Measurements from ENCODE around the gene MRPL39. TPM values are rescaled to one million over a fixed set of nuclear protein-coding genes. Genes with fewer than 3 reads are reported as not detected.

MRPL39 gene
- total and polyA plus RNA-seq, 2 of the 4 experiments (the other 2 are of a cell fraction), result 15.2 to 20.6 TPM

GRCh38 chr21:25541042-25541441 is 66.2 kb downstream of the MRPL39 start:
- dilution Hi-C loops (cut with HindIII; ENCODE audit: low sequenced_read_pairs, unreplicated experiment), result no loop called here
- CTCF ChIA-PET, result interaction anchor here (0.6 to 1.2 kb wide), 2 partner anchors 11 to 180 kb away, joined by 3 read pairs; no protein-coding TSS in a partner anchor
- no peak overlapping the region for H3K4ac ChIP-seq (ENCODE audit: low read depth, low read length)

More at GRCh38 chr21:25541042-25541441, 66.2 kb downstream of the MRPL39 start:
- Histone ChIP-seq H3K36me3 (ENCODE audit: control insufficient read depth, insufficient read depth, low read length) (no peaks in the 10 kb centered on the region), H2BK15ac (ENCODE audit: low read depth, low read length) (no peak overlapping the region), H3K18ac (ENCODE audit: low read depth, low read length) (no peak overlapping the region), H3K56ac (ENCODE audit: extremely low read depth, insufficient read depth, low read length) (no peak overlapping the region), H2AK5ac (ENCODE audit: low read depth, low read length) (no peak overlapping the region), H3K14ac (replicated peaks; ENCODE audit: low read depth, low read length) (no peak overlapping the region), H2AK9ac (replicated peaks; ENCODE audit: low read depth, low read length, poor library complexity) (no peak overlapping the region), H3K23ac (ENCODE audit: low read depth, low read length) (no peak overlapping the region), H3K9ac (ENCODE audit: low read depth, low read length) (no peak overlapping the region), H3K4me1 (ENCODE audit: control insufficient read depth, insufficient read depth, low read length) (no peaks in the 10 kb centered on the region), H4K91ac (ENCODE audit: insufficient read depth, low read depth, low read length) (no peak overlapping the region), H3K27me3 (ENCODE audit: control insufficient read depth, insufficient read depth, low read length) (no peaks in the 10 kb centered on the region), H3K9me1 (ENCODE audit: insufficient read depth, low read length) (no peaks in the 10 kb centered on the region), H4K8ac (ENCODE audit: low read depth in 2 of 2, low read length in 2 of 2) (no peak overlapping the region), H3K9me3 (ENCODE audit: control insufficient read depth, insufficient read depth, low read length) (no peaks in the 10 kb centered on the region; the same call in 1 of the 2 replicates), H2BK5ac (ENCODE audit: low read depth, low read length, poor library complexity, severe bottlenecking) (no peak overlapping the region), H2AFZ (replicated peaks; ENCODE audit: low read length, poor library complexity) (no peak overlapping the region), H2BK120ac (ENCODE audit: low read depth, low read length) (no peak overlapping the region), H2BK20ac (ENCODE audit: low read depth, low read length) (no peak overlapping the region), H3K4me2 (ENCODE audit: low read depth, low read length) (no peak overlapping the region), H3K27ac (ENCODE audit: insufficient read depth, low read length) (no peak overlapping the region), H3K4me3 (ENCODE audit: insufficient read depth, low read depth, low read length) (no peak overlapping the region), H3K79me1 (ENCODE audit: low read depth in 1 of 2, low read length in 2 of 2) (no peaks in the 10 kb centered on the region), H4K20me1 (ENCODE audit: insufficient read depth, low read length) (no peaks in the 10 kb centered on the region), H4K5ac (ENCODE audit: low read depth, low read length) (no peak overlapping the region)
- WGBS, 2 experiments (ENCODE audit: extremely low coverage in 2 of 2, insufficient read length in 1 of 2), result 80% methylated on average over 2 of the region's 2 CpGs; no CpG with 5 or more reads in 1 of the 2 experiments
- intact Hi-C loops (cut with micrococcal nuclease), result no loop called here
- TF ChIP-seq NFE2L2 (IDR thresholded peaks at IDR 0.05; ENCODE audit: low read depth, low read length) (no peak), BHLHE40 (IDR thresholded peaks at IDR 0.05; ENCODE audit: low read depth, low read length) (no peak), USF2 (IDR thresholded peaks at IDR 0.05; ENCODE audit: low read depth, low read length) (no peak), CEBPB (IDR thresholded peaks at IDR 0.05; ENCODE audit: low read depth, low read length) (no peak), SMC3 (IDR thresholded peaks at IDR 0.05; ENCODE audit: low read depth, low read length) (no peak), ELK1 (IDR thresholded peaks at IDR 0.05; ENCODE audit: borderline replicate concordance, low read depth, low read length) (no peak), RCOR1 (IDR thresholded peaks at IDR 0.05; ENCODE audit: insufficient replicate concordance, low read length) (no peak), CHD1 (IDR thresholded peaks at IDR 0.05; ENCODE audit: low read depth, low read length) (no peak), MAZ (IDR thresholded peaks at IDR 0.05; ENCODE audit: borderline replicate concordance, low read depth, low read length) (no peak), POLR2A (IDR thresholded peaks at IDR 0.05; ENCODE audit: low read depth, low read length) (no peak), RFX5 (IDR thresholded peaks at IDR 0.05; ENCODE audit: low read depth, low read length) (no peak), RAD21 (IDR thresholded peaks at IDR 0.05; ENCODE audit: low read length) (no peak), FOS (IDR thresholded peaks at IDR 0.05; ENCODE audit: low read depth, low read length) (no peak), MXI1 (IDR thresholded peaks at IDR 0.05; ENCODE audit: borderline replicate concordance, low read depth, low read length) (no peak), MAFK (IDR thresholded peaks at IDR 0.05; ENCODE audit: low read depth, low read length) (no peak)
- TF ChIP-seq, protein P1, sequence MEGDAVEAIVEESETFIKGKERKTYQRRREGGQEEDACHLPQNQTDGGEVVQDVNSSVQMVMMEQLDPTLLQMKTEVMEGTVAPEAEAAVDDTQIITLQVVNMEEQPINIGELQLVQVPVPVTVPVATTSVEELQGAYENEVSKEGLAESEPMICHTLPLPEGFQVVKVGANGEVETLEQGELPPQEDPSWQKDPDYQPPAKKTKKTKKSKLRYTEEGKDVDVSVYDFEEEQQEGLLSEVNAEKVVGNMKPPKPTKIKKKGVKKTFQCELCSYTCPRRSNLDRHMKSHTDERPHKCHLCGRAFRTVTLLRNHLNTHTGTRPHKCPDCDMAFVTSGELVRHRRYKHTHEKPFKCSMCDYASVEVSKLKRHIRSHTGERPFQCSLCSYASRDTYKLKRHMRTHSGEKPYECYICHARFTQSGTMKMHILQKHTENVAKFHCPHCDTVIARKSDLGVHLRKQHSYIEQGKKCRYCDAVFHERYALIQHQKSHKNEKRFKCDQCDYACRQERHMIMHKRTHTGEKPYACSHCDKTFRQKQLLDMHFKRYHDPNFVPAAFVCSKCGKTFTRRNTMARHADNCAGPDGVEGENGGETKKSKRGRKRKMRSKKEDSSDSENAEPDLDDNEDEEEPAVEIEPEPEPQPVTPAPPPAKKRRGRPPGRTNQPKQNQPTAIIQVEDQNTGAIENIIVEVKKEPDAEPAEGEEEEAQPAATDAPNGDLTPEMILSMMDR (conservative IDR thresholded peaks at IDR 0.05; ENCODE audit: low read depth, low read length), result no peak
- DNase-seq (no peak), ATAC-seq (ENCODE audit: low read depth) (no peak)
- no TSS peak for BruUV-seq (replicated peaks)
- in situ Hi-C loops (cut with MboI; ENCODE audit: low sequenced_read_pairs), result no loop called here
- POLR2A ChIA-PET (ENCODE audit: unreplicated experiment), result no interaction called here
